ENCODE results near the gene RUBCN.
"Not testable (repeated sequence)": the region's sequence is repeated elsewhere in the genome, so short reads cannot be mapped to it uniquely, and the experiment has no call there.

The RUBCN gene

DNA sequence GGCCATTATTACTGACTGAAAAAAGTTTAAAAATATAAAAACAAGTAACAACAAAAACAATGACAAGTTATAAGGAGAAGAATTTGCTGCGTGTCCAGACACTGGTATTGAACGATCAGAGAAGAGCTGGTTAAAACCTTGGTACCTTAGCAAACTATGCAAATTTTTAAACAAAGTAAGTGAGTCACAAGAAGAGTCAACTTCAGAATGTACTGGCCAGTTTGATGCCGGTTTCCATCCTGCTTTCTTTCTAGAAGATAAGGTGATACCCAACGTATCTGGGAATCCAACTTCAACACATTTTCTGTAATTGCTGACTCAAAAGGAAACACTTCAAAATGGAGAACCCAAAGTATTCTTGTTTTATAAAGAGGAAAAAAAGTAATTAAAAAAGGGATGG, 49.8 kb downstream of the RUBCN start:
- no peak overlapping the region for H3K9ac ChIP-seq (ENCODE audit: low read depth, low read length)
- H3K36me3 ChIP-seq (ENCODE audit: insufficient read depth, low read length), result no peaks in the 10 kb centered on the region
- H3K9me3 ChIP-seq (ENCODE audit: control insufficient read depth, insufficient read depth, low read length), result no peaks in the 10 kb centered on the region
- H3K4me1 ChIP-seq (ENCODE audit: insufficient read depth, low read length), result 0 out of 2 replicates have a peak, but pooled peaks cover 5% of the 10 kb centered on the region

DNA sequence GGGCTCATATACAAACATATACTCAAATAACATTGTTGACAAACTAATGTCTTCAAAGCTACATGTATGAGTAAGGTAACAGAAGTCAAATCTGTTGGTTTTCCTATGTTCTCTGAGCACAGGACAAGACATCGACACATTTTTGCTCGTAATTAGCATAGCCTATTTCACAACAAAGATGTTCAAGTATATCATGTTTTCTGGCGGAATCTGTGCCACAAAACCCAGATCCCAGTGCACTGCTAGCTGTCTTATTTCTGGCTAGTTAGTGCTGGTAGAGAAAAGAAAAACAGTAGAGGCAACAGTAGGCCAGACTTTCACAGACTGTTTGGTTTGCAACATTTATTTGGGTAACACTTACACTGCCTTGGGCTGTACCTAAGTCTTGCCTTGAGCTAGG, 51.2 kb downstream of the RUBCN start:
- H3K36me3 ChIP-seq (ENCODE audit: insufficient read depth, low read length), result no peaks in the 10 kb centered on the region

DNA sequence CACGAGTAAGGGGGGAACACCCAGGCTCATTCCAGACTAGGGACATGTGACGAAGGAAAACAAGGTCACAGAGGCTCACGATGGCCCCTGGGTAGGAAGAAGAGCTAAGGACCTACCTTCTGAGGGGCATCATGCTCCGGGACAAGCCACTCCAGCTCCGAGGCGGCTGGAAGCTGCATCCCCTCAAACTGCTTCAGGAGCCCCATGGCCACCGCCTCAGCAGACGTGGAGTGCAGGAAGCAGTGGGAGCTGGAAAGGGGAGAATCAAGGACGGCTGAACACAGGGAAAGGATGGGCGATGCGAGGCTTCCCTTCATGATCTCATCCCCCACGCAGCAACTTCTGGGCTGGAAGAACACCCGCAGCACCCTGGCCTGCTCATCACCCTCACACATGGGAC, 53.5 kb downstream of the RUBCN start:
- Histone ChIP-seq H3K9me3 (ENCODE audit: control insufficient read depth, insufficient read depth, low read length) (no peaks in the 10 kb centered on the region), H3K9ac (ENCODE audit: low read depth, low read length) (no peak overlapping the region), H3K4me1 (ENCODE audit: insufficient read depth, low read length) (no peaks in the 10 kb centered on the region), H3K36me3 (ENCODE audit: insufficient read depth, low read length) (no peaks in the 10 kb centered on the region)

More for the DNA sequence above, 51.2 kb downstream of the RUBCN start:
- no peaks in the 10 kb centered on the region for H3K4me1 ChIP-seq (ENCODE audit: insufficient read depth, low read length)
- no peaks in the 10 kb centered on the region for H3K9me3 ChIP-seq (ENCODE audit: control insufficient read depth, insufficient read depth, low read length)
- no peak overlapping the region for H3K9ac ChIP-seq (ENCODE audit: low read depth, low read length)

DNA sequence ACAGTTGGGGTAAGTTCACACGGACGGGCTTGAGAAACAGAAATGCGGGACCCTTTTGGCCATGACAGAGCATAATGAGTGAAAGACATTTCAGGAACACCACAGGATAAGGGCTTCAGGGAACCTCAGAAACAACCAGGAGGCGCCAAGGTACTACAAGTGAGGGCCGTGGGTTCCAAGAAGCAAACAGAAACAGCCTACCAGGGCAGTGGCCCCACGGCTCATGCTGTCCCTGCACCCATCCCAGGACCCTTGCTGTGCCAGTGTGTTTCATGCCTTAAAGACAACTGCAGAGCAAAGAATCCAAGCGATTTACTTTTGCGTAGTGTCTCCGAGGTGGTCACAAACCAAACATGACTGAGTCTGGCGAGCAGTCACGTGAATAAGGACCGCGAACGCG, 54.0 kb downstream of the RUBCN start:
- Histone ChIP-seq H3K9ac (ENCODE audit: low read depth, low read length) (no peak overlapping the region), H3K4me1 (ENCODE audit: insufficient read depth, low read length) (no peaks in the 10 kb centered on the region), H3K36me3 (ENCODE audit: insufficient read depth, low read length) (no peaks in the 10 kb centered on the region), H3K9me3 (ENCODE audit: control insufficient read depth, insufficient read depth, low read length) (no peaks in the 10 kb centered on the region)

DNA sequence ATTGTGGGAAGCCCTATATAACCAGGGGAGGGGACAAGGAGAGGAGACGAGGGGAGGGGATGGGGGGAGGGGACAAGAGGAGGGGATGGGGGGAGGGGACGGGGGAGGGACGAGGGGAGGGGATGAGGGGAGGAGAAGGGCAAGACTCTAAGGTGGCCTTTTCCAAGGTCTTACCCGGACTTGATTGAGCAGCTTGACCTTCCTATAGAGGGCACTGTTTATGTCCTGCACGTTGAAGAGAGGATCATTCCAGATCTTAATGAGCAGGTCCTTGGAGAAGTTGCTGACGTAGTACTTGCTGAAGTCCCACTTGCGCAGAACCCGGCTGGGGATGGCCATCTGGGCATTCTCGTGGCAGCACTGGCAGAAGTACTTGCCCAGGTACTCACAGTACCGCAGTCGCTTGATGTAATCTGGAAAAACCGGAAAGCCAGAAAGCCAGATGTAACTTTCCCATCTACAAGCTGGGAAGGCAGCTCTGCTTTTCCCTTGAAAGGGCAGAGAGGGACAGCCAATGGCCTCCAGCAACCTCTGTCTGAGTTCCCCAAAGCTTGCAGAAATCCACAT, 55.7 kb downstream of the RUBCN start:
- Histone ChIP-seq H3K9me3 (ENCODE audit: control insufficient read depth, insufficient read depth, low read length) (no peaks in the 10 kb centered on the region), H3K36me3 (ENCODE audit: insufficient read depth, low read length) (peaks cover 5% of the 10 kb centered on the region; the same call in 1 of the 2 replicates), H3K4me1 (ENCODE audit: insufficient read depth, low read length) (no peaks in the 10 kb centered on the region), H3K9ac (ENCODE audit: low read depth, low read length) (no peak overlapping the region)

DNA sequence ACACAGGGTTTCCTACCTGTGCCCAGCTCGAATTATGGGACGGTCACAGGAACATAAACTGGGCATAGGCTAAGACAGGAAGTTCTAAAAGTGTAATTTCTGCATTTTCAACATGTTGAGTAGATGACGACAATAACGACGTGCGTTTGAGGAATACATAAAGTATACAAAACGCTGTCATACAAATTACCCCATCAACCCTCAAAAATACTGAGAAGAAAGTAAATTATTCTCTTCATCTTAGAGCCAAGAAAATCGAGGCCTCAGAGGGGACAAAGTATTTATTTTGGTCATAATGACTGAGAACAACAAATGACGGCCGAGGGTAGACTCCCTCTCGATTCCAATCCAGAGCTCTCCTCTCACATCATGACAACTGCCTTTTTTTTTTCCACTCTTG, 60.8 kb downstream of the RUBCN start:
- H3K36me3 ChIP-seq (ENCODE audit: insufficient read depth, low read length), result peaks cover 11% of the 10 kb centered on the region
- no peaks in the 10 kb centered on the region for H3K4me1 ChIP-seq (ENCODE audit: insufficient read depth, low read length)
- no peaks in the 10 kb centered on the region for H3K9me3 ChIP-seq (ENCODE audit: control insufficient read depth, insufficient read depth, low read length)

DNA sequence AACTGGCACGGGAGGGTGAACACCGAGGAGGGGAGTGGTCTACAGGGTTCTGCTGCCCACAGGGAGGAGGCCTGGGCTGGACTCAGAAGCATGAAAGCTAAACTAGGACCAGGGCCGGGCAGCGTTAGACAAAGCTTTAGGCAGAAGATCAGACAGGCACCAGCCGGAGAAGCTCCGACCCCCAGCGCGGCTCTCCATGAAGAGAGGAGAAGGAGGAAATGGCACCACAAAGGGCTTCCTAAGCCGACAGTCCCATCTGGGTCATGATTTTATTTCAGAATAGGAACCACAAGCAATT, 61.2 kb downstream of the RUBCN start:
- H3K9me3 ChIP-seq (ENCODE audit: control insufficient read depth, insufficient read depth, low read length), result no peaks in the 10 kb centered on the region
- H3K36me3 ChIP-seq (ENCODE audit: insufficient read depth, low read length), result peaks cover 11% of the 10 kb centered on the region
- no peaks in the 10 kb centered on the region for H3K4me1 ChIP-seq (ENCODE audit: insufficient read depth, low read length)
- H3K9ac ChIP-seq (ENCODE audit: low read depth, low read length), result no peak overlapping the region

More for the DNA sequence above, 60.8 kb downstream of the RUBCN start:
- no peak overlapping the region for H3K9ac ChIP-seq (ENCODE audit: low read depth, low read length)

DNA sequence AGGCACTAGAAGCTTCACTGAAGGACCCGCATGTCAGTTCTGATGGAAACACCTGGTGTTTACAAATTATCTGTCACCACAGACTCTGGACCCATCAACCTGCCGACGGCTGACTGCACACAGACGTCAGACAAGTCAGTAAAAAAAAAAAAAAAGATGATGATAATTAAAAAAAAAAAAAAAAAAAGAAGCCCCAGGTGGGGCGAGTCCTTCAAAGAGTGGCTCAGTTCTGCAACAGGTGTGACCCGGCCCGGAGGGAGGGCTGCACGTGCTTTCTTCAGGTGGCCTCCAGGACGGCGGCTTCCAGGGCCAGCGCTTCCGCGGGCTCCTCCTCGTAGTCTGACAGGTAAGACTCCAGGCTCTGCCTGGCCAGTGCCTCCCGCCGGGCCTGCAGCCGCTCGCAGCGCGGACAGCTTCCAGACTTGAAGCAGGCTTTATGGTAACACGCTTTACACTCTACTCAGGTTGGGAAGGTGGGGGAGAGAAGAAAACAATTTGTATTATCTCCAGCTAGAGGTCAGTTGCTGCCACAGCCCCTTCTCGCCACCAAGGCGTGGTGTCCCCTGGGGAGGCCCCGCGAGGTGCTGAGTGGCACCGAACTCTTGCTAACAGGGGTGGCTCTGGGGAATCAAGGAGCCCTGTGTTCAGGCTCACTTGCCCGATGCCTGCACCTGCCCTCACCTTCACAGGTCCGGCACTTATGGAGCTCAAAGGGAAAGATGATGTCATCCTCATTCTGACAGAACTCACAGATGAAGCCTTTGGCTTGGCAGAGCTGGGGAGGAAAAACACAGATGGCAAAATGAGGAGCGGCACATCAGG, 61.8 kb downstream of the RUBCN start:
- H3K9me3 ChIP-seq (ENCODE audit: control insufficient read depth, insufficient read depth, low read length), result no peaks in the 10 kb centered on the region
- peaks cover 11% of the 10 kb centered on the region for H3K36me3 ChIP-seq (ENCODE audit: insufficient read depth, low read length)
- H3K4me1 ChIP-seq (ENCODE audit: insufficient read depth, low read length), result no peaks in the 10 kb centered on the region
- H3K9ac ChIP-seq (ENCODE audit: low read depth, low read length), result no peak overlapping the region

DNA sequence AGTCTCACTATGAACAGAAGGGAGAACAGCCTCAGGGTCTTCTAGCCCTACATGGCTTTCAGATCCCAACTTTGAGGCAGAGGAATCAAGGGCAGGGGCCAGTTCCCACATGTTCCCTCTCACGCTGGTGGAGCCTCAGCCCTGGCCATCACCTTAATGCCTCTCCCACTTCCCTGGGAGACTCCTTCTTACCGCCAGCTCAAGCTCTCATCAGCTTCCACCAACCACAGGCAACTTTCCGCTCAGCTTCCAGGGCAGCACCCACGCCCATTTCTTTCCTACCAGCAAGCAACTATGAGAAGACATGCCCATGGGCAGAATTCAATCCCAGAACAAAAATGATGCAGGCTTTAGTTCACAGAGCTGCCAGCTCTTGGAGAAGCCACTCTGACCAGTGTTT, 63.5 kb downstream of the RUBCN start:
- Histone ChIP-seq H3K4me1 (ENCODE audit: insufficient read depth, low read length) (no peaks in the 10 kb centered on the region), H3K36me3 (ENCODE audit: insufficient read depth, low read length) (peaks cover 11% of the 10 kb centered on the region), H3K9ac (ENCODE audit: low read depth, low read length) (no peak overlapping the region), H3K9me3 (ENCODE audit: control insufficient read depth, insufficient read depth, low read length) (no peaks in the 10 kb centered on the region)

DNA sequence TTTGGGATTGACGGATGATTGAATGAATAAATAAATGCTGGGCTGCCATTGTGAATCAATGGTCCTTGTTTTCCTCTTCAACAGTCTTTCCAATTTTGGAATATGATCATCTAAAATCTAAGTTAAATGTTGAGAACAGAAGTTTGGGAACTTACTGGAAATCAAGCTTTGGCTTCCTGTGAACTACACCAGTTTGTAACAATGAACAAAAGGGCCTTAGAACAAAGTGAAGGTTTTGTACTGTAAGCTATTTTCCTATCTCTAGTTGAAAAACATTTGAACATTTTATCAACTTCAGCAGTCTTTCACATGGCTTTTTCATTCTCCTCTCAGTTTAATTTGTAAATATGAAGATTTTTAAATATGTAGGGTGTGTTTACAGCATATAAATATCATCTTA, 66.3 kb downstream of the RUBCN start:
- no peaks in the 10 kb centered on the region for H3K9me3 ChIP-seq (ENCODE audit: control insufficient read depth, insufficient read depth, low read length)
- H3K4me1 ChIP-seq (ENCODE audit: insufficient read depth, low read length), result no peaks in the 10 kb centered on the region
- H3K9ac ChIP-seq (ENCODE audit: low read depth, low read length), result no peak overlapping the region
- H3K36me3 ChIP-seq (ENCODE audit: insufficient read depth, low read length), result peaks cover 6% of the 10 kb centered on the region; the same call in 1 of the 2 replicates

DNA sequence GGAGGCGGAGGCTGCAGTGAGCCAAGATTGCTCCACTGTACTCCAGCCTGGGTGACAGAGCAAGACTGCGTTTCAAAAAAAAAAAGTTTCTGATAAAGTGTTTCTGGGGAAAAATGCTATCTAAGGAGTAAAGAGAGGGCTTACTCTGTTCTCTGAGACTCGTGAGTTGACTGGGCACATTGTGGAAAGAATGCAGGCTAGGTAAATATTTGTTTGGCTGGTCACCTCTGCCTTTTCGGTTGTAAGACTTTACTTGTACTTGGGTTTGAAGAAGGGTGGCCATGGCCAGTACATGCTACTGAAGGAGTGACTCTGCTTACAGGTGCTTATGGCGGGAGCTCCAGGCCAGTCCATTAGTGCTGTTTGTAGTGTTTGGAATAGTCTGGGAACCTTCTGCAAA, 68.7 kb downstream of the RUBCN start:
- Histone ChIP-seq H3K36me3 (ENCODE audit: insufficient read depth, low read length) (peaks cover 3% of the 10 kb centered on the region; the same call in 1 of the 2 replicates), H3K9me3 (ENCODE audit: control insufficient read depth, insufficient read depth, low read length) (no peaks in the 10 kb centered on the region), H3K9ac (ENCODE audit: low read depth, low read length) (no peak overlapping the region), H3K4me1 (ENCODE audit: insufficient read depth, low read length) (no peaks in the 10 kb centered on the region)

DNA sequence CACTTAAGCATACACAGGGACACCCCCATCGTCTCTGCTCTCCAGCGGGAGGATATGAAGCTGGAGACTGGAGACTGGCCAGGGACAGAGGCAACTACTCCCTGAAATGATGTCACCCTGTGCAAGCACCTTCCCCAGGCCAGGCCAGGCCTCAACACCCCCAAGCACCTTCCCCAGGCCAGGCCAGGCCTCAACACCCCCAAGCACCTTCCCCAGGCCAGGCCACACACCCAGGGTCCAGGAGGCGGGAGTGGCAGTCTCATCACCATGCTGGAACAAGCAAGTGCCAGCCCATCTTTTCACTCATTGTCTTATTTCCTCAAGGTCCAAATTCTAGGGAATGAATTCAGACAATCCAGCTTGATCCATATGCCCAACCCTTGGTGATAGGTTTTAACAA, 69.4 kb downstream of the RUBCN start:
- not testable (repeated sequence) for H3K36me3 ChIP-seq (ENCODE audit: insufficient read depth, low read length); H3K4me1 ChIP-seq (ENCODE audit: insufficient read depth, low read length); H3K9ac ChIP-seq (ENCODE audit: low read depth, low read length); H3K9me3 ChIP-seq (ENCODE audit: control insufficient read depth, insufficient read depth, low read length)

DNA sequence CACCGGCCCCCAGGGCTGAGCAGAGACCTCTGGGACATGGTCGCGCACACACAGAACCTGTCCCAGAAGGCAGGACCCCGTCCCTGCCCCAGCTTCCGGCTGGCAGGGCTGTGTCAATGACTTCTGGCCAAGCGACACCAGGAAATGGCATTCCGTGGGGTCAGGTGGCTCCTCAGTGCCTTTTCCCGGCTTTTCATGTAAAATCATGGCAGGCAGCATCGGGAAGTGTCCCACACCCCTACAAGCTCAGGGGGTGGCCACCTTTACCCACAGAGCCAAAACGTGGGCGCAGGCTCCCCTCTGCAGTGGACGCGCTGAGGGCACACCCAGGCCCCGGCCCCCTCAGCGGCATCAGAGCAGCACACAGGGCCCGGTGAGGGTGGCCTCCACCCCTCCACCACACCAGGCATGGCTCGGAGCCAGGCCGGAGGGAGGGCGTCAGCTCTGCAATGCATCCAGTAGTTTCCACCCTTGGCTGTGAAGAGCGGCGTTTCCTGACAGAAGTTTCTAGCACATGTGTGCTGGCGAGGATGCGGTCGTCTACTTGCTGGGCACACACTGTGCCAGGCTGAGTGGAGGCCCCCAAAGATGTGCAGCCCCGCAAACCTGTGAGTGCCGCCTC, 70.4 kb downstream of the RUBCN start:
- H3K36me3 ChIP-seq (ENCODE audit: insufficient read depth, low read length); H3K9ac ChIP-seq (ENCODE audit: low read depth, low read length); H3K9me3 ChIP-seq (ENCODE audit: control insufficient read depth, insufficient read depth, low read length); H3K4me1 ChIP-seq (ENCODE audit: insufficient read depth, low read length): not testable (repeated sequence)

DNA sequence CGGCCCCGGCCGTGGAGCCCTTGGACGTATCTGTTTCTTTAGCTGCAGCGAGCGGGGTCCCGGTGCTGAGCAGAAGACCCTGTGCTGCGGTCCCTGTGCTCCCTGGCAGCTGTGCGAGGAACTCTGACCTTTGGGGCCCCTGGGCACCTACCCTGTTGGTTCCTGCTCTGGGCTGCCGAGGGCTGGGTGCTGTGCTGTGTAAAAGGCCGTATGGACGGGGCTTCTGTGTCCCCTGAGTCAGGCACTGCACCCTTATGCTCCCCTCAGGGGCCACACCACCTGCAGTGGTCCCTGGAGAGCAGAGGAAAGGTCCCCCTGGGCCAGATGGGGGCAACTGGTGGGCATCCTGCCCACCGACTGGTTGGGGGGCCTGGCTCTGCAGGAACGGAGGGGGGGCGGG, 71.2 kb downstream of the RUBCN start:
- H3K36me3 ChIP-seq (ENCODE audit: insufficient read depth, low read length); H3K4me1 ChIP-seq (ENCODE audit: insufficient read depth, low read length); H3K9ac ChIP-seq (ENCODE audit: low read depth, low read length); H3K9me3 ChIP-seq (ENCODE audit: control insufficient read depth, insufficient read depth, low read length): not testable (repeated sequence)

DNA sequence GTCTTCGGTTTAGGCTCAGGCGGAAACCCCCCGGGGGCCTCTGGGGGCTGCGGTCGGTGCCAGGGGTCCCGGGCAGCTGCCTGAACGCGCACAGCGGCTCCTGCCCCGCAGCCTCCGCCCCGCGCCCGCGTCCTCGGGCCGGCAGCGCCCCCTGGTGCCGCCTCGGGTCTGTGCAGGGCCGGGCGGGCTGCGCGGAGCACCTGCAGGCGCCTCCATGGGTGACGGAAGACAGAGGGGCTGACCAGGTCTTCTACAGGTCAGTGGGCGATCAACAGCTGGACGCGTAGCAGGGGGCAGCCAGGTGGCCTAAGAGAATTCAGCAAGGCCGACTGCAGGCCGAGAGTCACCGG, 71.6 kb downstream of the RUBCN start:
- H3K9me3 ChIP-seq (ENCODE audit: control insufficient read depth, insufficient read depth, low read length); H3K4me1 ChIP-seq (ENCODE audit: insufficient read depth, low read length); H3K36me3 ChIP-seq (ENCODE audit: insufficient read depth, low read length): not testable (repeated sequence)
- peak overlapping the region; percentile 30; the same call in 1 of the 2 replicates for H3K9ac ChIP-seq (ENCODE audit: low read depth, low read length)

Data from ES-I3 (cell line).